HEK293 (cell line): ENCODE measurements around the gene NUB1.

Experiments
- BCL11A ChIP-seq: fragments of 450-650 bp; formaldehyde crosslinking; IDR thresholded peaks from 2 replicates; pipeline ENCODE4 v1.5.1; 2016; ENCODE audit warnings: low read depth, missing biosample characterization, missing genetic modification characterization
- ZFP41 ChIP-seq: fragments of 450-650 bp; formaldehyde crosslinking; IDR thresholded peaks from 2 replicates; pipeline ENCODE4 v1.5.1; 2016; ENCODE audit warnings: missing biosample characterization, missing genetic modification characterization, borderline replicate concordance
- ZNF621 ChIP-seq: fragments of 450-650 bp; formaldehyde crosslinking; IDR thresholded peaks from 2 replicates; pipeline ENCODE4 v1.5.1; 2017; ENCODE audit warnings: missing biosample characterization, missing genetic modification characterization

DNA sequence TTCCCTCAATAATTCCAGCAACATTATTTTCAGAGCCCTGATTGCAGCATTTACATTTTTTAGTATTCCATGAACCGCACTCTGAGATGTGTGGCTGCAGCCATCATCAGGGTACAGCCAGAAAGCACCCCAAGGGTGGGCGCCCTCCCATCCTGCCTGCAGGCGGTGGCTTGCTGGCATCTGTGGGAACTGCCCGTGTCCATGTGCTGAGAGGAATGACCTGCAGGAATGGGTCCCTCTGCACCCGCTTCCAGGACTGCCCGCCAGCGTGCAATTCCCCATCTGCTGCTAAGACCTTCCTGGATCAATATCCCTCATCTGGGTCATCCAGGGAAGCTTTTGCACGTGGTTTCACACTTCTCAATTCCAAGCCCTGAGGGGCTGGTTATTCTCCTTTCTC is 32.8 kb upstream of the NUB1 start:
- no peak for TF ChIP-seq ZNF621 (tag by site-specific recombination)
- no peak for TF ChIP-seq BCL11A (tag by site-specific recombination)
- TF ChIP-seq ZFP41 (tag by site-specific recombination), result no peak
